Lower leg skin (tissue), 3 donors: ENCODE data around the gene BCL11A.

Source experiments
- CTCF ChIP-seq, 3 donors: fragments of 450-650 bp; IDR thresholded peaks; one replicate each; pipeline ENCODE4 v1.5.1; 2016; ENCODE audit warnings: antibody characterized with exemption in 3 of 3, mild to moderate bottlenecking in 3 of 3, moderate library complexity in 2 of 3
- POLR2A ChIP-seq, 2 donors: fragments of 450-650 bp; IDR thresholded peaks; one replicate each; pipeline ENCODE4 v1.6.1; 2016 to 2017; ENCODE audit warnings: antibody characterized with exemption in 2 of 2, mild to moderate bottlenecking in 1 of 2, moderate library complexity in 1 of 2

GRCh38 chr2:60498816-60499429 lies 54.5 kb downstream of the BCL11A start:
- no peak for TF ChIP-seq CTCF (IDR thresholded peaks at IDR 0.05)
- no peak for TF ChIP-seq POLR2A (IDR thresholded peaks at IDR 0.05)
